Keratinocyte (primary cell): ENCODE measurements around the gene S100A7A. TPM values are rescaled to one million over a fixed set of nuclear protein-coding genes. Genes with fewer than 3 reads are reported as not detected.

Experiments
- DNase-seq: peaks from one replicate; pipeline ENCODE4 v3.0.0-alpha.2; 2011; ENCODE audit warnings: low read depth, missing footprints, low spot score
- FAIRE-seq: peaks from 2 replicates; lab custom pipeline; 2011; peaks lifted over from hg19 to GRCh38; lab: Jason Lieb, UNC
- H2AFZ ChIP-seq: 2 replicates; pipeline ENCODE4 v1.6.0; 2012; ENCODE audit warnings: low read length, control low read depth, inconsistent platforms; ENCODE audit not compliant: control insufficient read depth
- H3K27ac ChIP-seq: 2 replicates; pipeline ENCODE4 v1.5.1; 2011; ENCODE audit warnings: low read length; ENCODE audit not compliant: control insufficient read depth, insufficient read depth
- H3K27me3 ChIP-seq: 3 replicates; pipeline ENCODE4 v1.6.0; 2011; ENCODE audit warnings: low read length; ENCODE audit not compliant: control insufficient read depth, insufficient read depth; ENCODE audit errors: extremely low read depth
- H3K36me3 ChIP-seq, 2 experiments: 2 replicates in 1 of 2; 3 replicates in 1 of 2; pipeline ENCODE4 v1.5.1; 2011; ENCODE audit warnings: low read length in 2 of 2, mild to moderate bottlenecking in 1 of 2; ENCODE audit not compliant: control insufficient read depth in 2 of 2, insufficient read depth in 2 of 2; ENCODE audit errors: extremely low read depth in 1 of 2
- H3K4me1 ChIP-seq: 3 replicates; pipeline ENCODE4 v1.5.1; 2011; ENCODE audit warnings: low read length; ENCODE audit not compliant: control insufficient read depth, insufficient read depth; ENCODE audit errors: extremely low read depth
- H3K4me2 ChIP-seq: 3 replicates; pipeline ENCODE4 v1.6.0; 2011; ENCODE audit warnings: low read depth, low read length; ENCODE audit not compliant: control insufficient read depth, insufficient read depth; ENCODE audit errors: extremely low read depth
- H3K4me3 ChIP-seq, 3 experiments: fragments of 200-600 bp in 1 of 3; sonication (generic) in 1 of 3; 2 replicates in 2 of 3; 3 replicates in 1 of 3; pipeline ENCODE4 v1.5.1; 2011 to 2016; ENCODE audit warnings: low read length in 3 of 3, mild to moderate bottlenecking in 3 of 3, control low read depth in 2 of 3, inconsistent platforms in 1 of 3, low read depth in 1 of 3, mixed read lengths in 1 of 3, mixed run types in 1 of 3, moderate library complexity in 1 of 3; ENCODE audit not compliant: control insufficient read depth in 2 of 3, insufficient read depth in 2 of 3; ENCODE audit errors: extremely low read depth in 1 of 3
- H3K79me2 ChIP-seq: 2 replicates; pipeline ENCODE4 v1.6.0; 2012; ENCODE audit warnings: low read length; ENCODE audit not compliant: control insufficient read depth, insufficient read depth
- H3K9ac ChIP-seq: 3 replicates; pipeline ENCODE4 v1.6.0; 2011; ENCODE audit warnings: low read length; ENCODE audit not compliant: control insufficient read depth, insufficient read depth; ENCODE audit errors: extremely low read depth
- H3K9me1 ChIP-seq: 3 replicates; pipeline ENCODE4 v1.6.0; 2011; ENCODE audit warnings: low read length; ENCODE audit not compliant: control insufficient read depth, insufficient read depth; ENCODE audit errors: extremely low read depth
- H3K9me3 ChIP-seq: 2 replicates; pipeline ENCODE4 v1.5.1; 2012; ENCODE audit warnings: low read depth, low read length; ENCODE audit not compliant: control insufficient read depth
- H4K20me1 ChIP-seq: 3 replicates; pipeline ENCODE4 v1.6.0; 2011; ENCODE audit warnings: low read length; ENCODE audit not compliant: control insufficient read depth, insufficient read depth; ENCODE audit errors: extremely low read depth
- CTCF ChIP-seq, 3 experiments: IDR thresholded peaks in 1 of 3; conservative IDR thresholded peaks in 1 of 3; optimal IDR thresholded peaks in 1 of 3; 2 replicates in 2 of 3; 3 replicates in 1 of 3; pipeline versions ENCODE3 to v1.5.1; 2011; ENCODE audit warnings: low read length in 3 of 3, mild to moderate bottlenecking in 3 of 3, moderate library complexity in 2 of 3, control low read depth in 1 of 3, inconsistent platforms in 1 of 3; ENCODE audit not compliant: insufficient read depth in 2 of 3; ENCODE audit errors: extremely low read depth in 1 of 3
- EZH2 ChIP-seq: IDR thresholded peaks from one replicate; pipeline ENCODE4 v1.6.1; 2012; ENCODE audit warnings: inconsistent platforms, mild to moderate bottlenecking, low read length, moderate library complexity
- dilution Hi-C: fragments of 300-500 bp; cut with MboI; formaldehyde crosslinking; loops from one replicate; pipeline ENCODE4 v1.7.0; 2020; ENCODE audit warnings: low sequenced_read_pairs; ENCODE audit not compliant: extremely low pct_ligation_motif_present
- polyA minus RNA-seq, 3 experiments: library from RNA; depleted of rRNA, polyadenylated mRNA; stranded (reverse); fragments of >200 nt; gene quantifications; 1 replicate in 1 of 3; 2 replicates in 1 of 3; 3 replicates in 1 of 3; pipeline ENCODE4 v1.2.3, GENCODE V29; 2011
- polyA plus RNA-seq, 5 experiments: library from polyadenylated mRNA; depleted of rRNA in 3 of 5; stranded (reverse) in 3 of 5; stranded (forward) in 1 of 5; unstranded in 1 of 5; fragments of >200 nt; gene quantifications; 1 replicate in 1 of 5; 2 replicates in 3 of 5; 3 replicates in 1 of 5; pipeline versions ENCODE4 v1.2.1 to v1.2.3, GENCODE V29; 2011 to 2012; ENCODE audit warnings: missing spikeins in 2 of 5, low read depth in 1 of 5, low replicate concordance in 1 of 5

Gene S100A7A
- polyA plus RNA-seq (0.01 TPM in 1 of 3 replicates, not detected in the others), polyA minus RNA-seq (not detected in 3 replicates)
- polyA plus RNA-seq (2011; ENCODE audit: low read depth), result 0.29 TPM
- polyA plus RNA-seq (2011; cell fraction: cytosol; rRNA removed), result 0.10 TPM in 1 of 2 replicates, not detected in the other
- 0.11 and 0.20 TPM in 2 replicates for polyA plus RNA-seq (2011; cell fraction: nucleus; rRNA removed)
- 0.37 TPM in 1 of 2 replicates, not detected in the other for polyA plus RNA-seq (2012; ENCODE audit: low replicate concordance)
- polyA minus RNA-seq (2011; cell fraction: cytosol; rRNA and poly(A)+ RNA removed), result not detected
- not detected in 2 replicates for polyA minus RNA-seq (2011; cell fraction: nucleus; rRNA and poly(A)+ RNA removed)

- peaks cover 3% of the 10 kb centered on the region for H3K27me3 ChIP-seq
- H3K36me3 ChIP-seq, result no peaks in the 10 kb centered on the region
- H3K9ac ChIP-seq, result no peak within 1 kb of the TSS
- DNase-seq (no peak), FAIRE-seq (no peak)
- H3K27ac ChIP-seq, result no peak within 1 kb of the TSS
- no peaks in the 10 kb centered on the region for H3K79me2 ChIP-seq
- H3K9me1 ChIP-seq, result no peaks in the 10 kb centered on the region
- H3K9me3 ChIP-seq, result no peaks in the 10 kb centered on the region
- H4K20me1 ChIP-seq, result no peaks in the 10 kb centered on the region
- no peak within 1 kb of the TSS for H3K4me3 ChIP-seq
- H3K4me2 ChIP-seq, result no peak within 1 kb of the TSS
- dilution Hi-C loops, result no loop called here
- TF ChIP-seq EZH2 (no peak), CTCF (optimal IDR thresholded peaks at IDR 0.05 in 1 of 3, IDR thresholded peaks at IDR 0.05 in 1 of 3, conservative IDR thresholded peaks at IDR 0.05 in 1 of 3; ENCODE audit: extremely low read depth in 1 of 3, insufficient read depth in 2 of 3, low read length in 3 of 3) (no peak)
- no peak within 1 kb of the TSS for H2AFZ ChIP-seq
- no peaks in the 10 kb centered on the region for H3K4me1 ChIP-seq
These were observed at the start of gene S100A7A for GRCh38 chr1:153415850-153416570. Gene S100A7A (plus strand): TSS chr1:153416520. CDS start chr1:153418083, 1,563 bp downstream.

- H3K4me1 ChIP-seq, result peaks cover 32% of the 10 kb centered on the region
These were observed 49.2 kb upstream of the S100A7A start for GRCh38 chr1:153367090-153367489.

More at GRCh38 chr1:153367090-153367489, 49.2 kb upstream of the S100A7A start:
- Histone ChIP-seq H3K4me2 (no peak overlapping the region), H3K36me3 (no peaks in the 10 kb centered on the region), H2AFZ (no peak overlapping the region), H3K27me3 (no peaks in the 10 kb centered on the region), H3K79me2 (no peaks in the 10 kb centered on the region), H3K9ac (no peak overlapping the region), H3K9me3 (no peaks in the 10 kb centered on the region), H3K4me3 (no peak overlapping the region), H3K9me1 (no peaks in the 10 kb centered on the region), H3K27ac (no peak overlapping the region), H4K20me1 (no peaks in the 10 kb centered on the region)
- FAIRE-seq, result no peak
- dilution Hi-C loops, result no loop called here
- no peak for DNase-seq
- no peak for TF ChIP-seq EZH2
- TF ChIP-seq CTCF (optimal IDR thresholded peaks at IDR 0.05 in 1 of 3, IDR thresholded peaks at IDR 0.05 in 1 of 3, conservative IDR thresholded peaks at IDR 0.05 in 1 of 3; ENCODE audit: extremely low read depth in 1 of 3, insufficient read depth in 2 of 3, low read length in 3 of 3), result no peak
